Natural killer cell treated with Interleukin-12 subunit alpha and Interleukin-12 subunit beta and Interleukin-15 and Interleukin-18, amount 100 ng/mL, for 72 hours (primary cell): Measurements from ENCODE around the gene MBD4. TPM values are rescaled to one million over a fixed set of nuclear protein-coding genes. Genes with fewer than 3 reads are reported as not detected.

Experiments
- ATAC-seq, 2 donors: fragments of 150-1000 bp; cut with Tn5 transposase in 1 of 2; sonication (Bioruptor Pico), chemical (Tn5 transposase) in 1 of 2; 2 replicates each; pipeline ENCODE4 v1.10.0; 2021
- DNase-seq: peaks from one replicate; pipeline ENCODE4 v3.0.0; 2022; ENCODE audit warnings: low spot score
- H3K27ac Mint-ChIP-seq, 2 donors: 1 replicate in 1 of 2; 2 replicates in 1 of 2; pipeline ENCODE4 v1.8.0; 2022; ENCODE audit warnings: mixed read lengths in 2 of 2, mild to moderate bottlenecking in 1 of 2, moderate library complexity in 1 of 2
- H3K27me3 Mint-ChIP-seq, 2 donors: 1 replicate in 1 of 2; 2 replicates in 1 of 2; pipeline ENCODE4 v1.8.0; 2022; ENCODE audit warnings: mixed read lengths in 2 of 2
- H3K36me3 Mint-ChIP-seq: one replicate; pipeline ENCODE4 v1.8.0; 2022; ENCODE audit warnings: mixed read lengths
- H3K4me1 Mint-ChIP-seq, 2 donors: 1 replicate in 1 of 2; 2 replicates in 1 of 2; pipeline ENCODE4 v1.8.0; 2022; ENCODE audit warnings: low read depth in 2 of 2, mixed read lengths in 2 of 2, mild to moderate bottlenecking in 1 of 2
- H3K4me3 Mint-ChIP-seq: one replicate; pipeline ENCODE4 v1.8.0; 2022; ENCODE audit warnings: mixed read lengths
- H3K9me3 Mint-ChIP-seq: 2 replicates; pipeline ENCODE4 v1.8.0; 2022; ENCODE audit warnings: mixed read lengths
- total RNA-seq, 2 donors: library from RNA; stranded (reverse); gene quantifications; one replicate each; pipeline ENCODE4 v1.2.3, GENCODE V29; 2022

Gene MBD4
- total RNA-seq, 2 donors from 2014 or later = 63.6 to 72.6 TPM

GRCh38 chr3:129449279-129450115 is 9.7 kb upstream of the MBD4 start:
- Mint-ChIP-seq H3K27me3 (no peaks in the 10 kb centered on the region), H3K4me1 (peaks cover 2 to 4% of the 10 kb centered on the region in 2 donors), H3K36me3 (peaks cover 10% of the 10 kb centered on the region), H3K27ac (no peak overlapping the region), H3K4me3 (no peak overlapping the region), H3K9me3 (no peaks in the 10 kb centered on the region)
- DNase-seq (no peak), ATAC-seq (no peak)

- no peak overlapping the region for H3K4me3 Mint-ChIP-seq
- no peak for DNase-seq
- no peaks in the 10 kb centered on the region for H3K27me3 Mint-ChIP-seq
- H3K9me3 Mint-ChIP-seq = no peaks in the 10 kb centered on the region
- peaks cover 8% of the 10 kb centered on the region for H3K36me3 Mint-ChIP-seq
- no peak overlapping the region for H3K27ac Mint-ChIP-seq
- no peak for ATAC-seq
- H3K4me1 Mint-ChIP-seq = peaks cover 2 to 11% of the 10 kb centered on the region in 2 donors
Measured at GRCh38 chr3:129448186-129448895, 8.6 kb upstream of the MBD4 start.

- H3K27ac Mint-ChIP-seq = no peak overlapping the region
- peaks cover 1% of the 10 kb centered on the region for H3K36me3 Mint-ChIP-seq
- H3K27me3 Mint-ChIP-seq = no peaks in the 10 kb centered on the region
Measured at GRCh38 chr3:129446926-129447325, 7.2 kb upstream of the MBD4 start.

GRCh38 chr3:129445471-129445870 is 5.7 kb upstream of the MBD4 start:
- no peaks in the 10 kb centered on the region for H3K27me3 Mint-ChIP-seq
- H3K27ac Mint-ChIP-seq = no peak overlapping the region
- no peak overlapping the region for H3K4me3 Mint-ChIP-seq
- ATAC-seq = no peak
- H3K9me3 Mint-ChIP-seq = no peaks in the 10 kb centered on the region
- DNase-seq = no peak
- H3K36me3 Mint-ChIP-seq = no peaks in the 10 kb centered on the region
- H3K4me1 Mint-ChIP-seq = peaks cover 12 to 31% of the 10 kb centered on the region in 2 donors

More at GRCh38 chr3:129446926-129447325, 7.2 kb upstream of the MBD4 start:
- DNase-seq (no peak), ATAC-seq (no peak)
- peaks cover 2 to 19% of the 10 kb centered on the region in 2 donors for H3K4me1 Mint-ChIP-seq
- H3K9me3 Mint-ChIP-seq = no peaks in the 10 kb centered on the region
- no peak overlapping the region for H3K4me3 Mint-ChIP-seq

GRCh38 chr3:129442947-129443346 is 3.2 kb upstream of the MBD4 start:
- DNase-seq (no peak), ATAC-seq (no peak)
- Mint-ChIP-seq H3K9me3 (no peaks in the 10 kb centered on the region), H3K27me3 (no peaks in the 10 kb centered on the region), H3K4me1 (peaks cover 18 to 40% of the 10 kb centered on the region in 2 donors), H3K36me3 (peaks cover 6% of the 10 kb centered on the region), H3K27ac (peak overlapping the region; percentile 13 to 40), H3K4me3 (peak overlapping the region; percentile 14)

- H3K4me3 Mint-ChIP-seq = peak overlapping the region; percentile 14
- H3K27me3 Mint-ChIP-seq = no peaks in the 10 kb centered on the region
- no peaks in the 10 kb centered on the region for H3K9me3 Mint-ChIP-seq
- peak overlapping the region; percentile 13 to 40 for H3K27ac Mint-ChIP-seq
- peaks cover 10% of the 10 kb centered on the region for H3K36me3 Mint-ChIP-seq
- ATAC-seq (no peak), DNase-seq (no peak)
- peaks cover 23 to 44% of the 10 kb centered on the region in 2 donors for H3K4me1 Mint-ChIP-seq
Measured at GRCh38 chr3:129442486-129442885, 2.7 kb upstream of the MBD4 start.

- H3K4me3 Mint-ChIP-seq = peak overlapping the region; percentile 90
- no peak for DNase-seq
- peak overlapping the region; percentile 84 to 87 for H3K27ac Mint-ChIP-seq
- H3K4me1 Mint-ChIP-seq = peaks cover 26 to 48% of the 10 kb centered on the region in 2 donors
- H3K36me3 Mint-ChIP-seq = peaks cover 13% of the 10 kb centered on the region
- no peak for ATAC-seq
- no peaks in the 10 kb centered on the region for H3K27me3 Mint-ChIP-seq
- no peaks in the 10 kb centered on the region for H3K9me3 Mint-ChIP-seq
Measured at GRCh38 chr3:129441782-129442181, 2.0 kb upstream of the MBD4 start.

- H3K36me3 Mint-ChIP-seq = peaks cover 19% of the 10 kb centered on the region
- DNase-seq = no peak
- H3K27me3 Mint-ChIP-seq = no peaks in the 10 kb centered on the region
- H3K4me1 Mint-ChIP-seq = peaks cover 31 to 54% of the 10 kb centered on the region in 2 donors
- peak overlapping the region; percentile 90 for H3K4me3 Mint-ChIP-seq
- peak overlapping the region; percentile 84 to 87 for H3K27ac Mint-ChIP-seq
- no peaks in the 10 kb centered on the region for H3K9me3 Mint-ChIP-seq
- ATAC-seq = no peak
Measured at GRCh38 chr3:129441215-129441614, 1.5 kb upstream of the MBD4 start.

- Mint-ChIP-seq H3K4me1 (peaks cover 34 to 59% of the 10 kb centered on the region in 2 donors), H3K27ac (peak overlapping the region; percentile 84 to 87), H3K4me3 (peak overlapping the region; percentile 90), H3K9me3 (no peaks in the 10 kb centered on the region), H3K36me3 (peaks cover 22% of the 10 kb centered on the region), H3K27me3 (no peaks in the 10 kb centered on the region)
- no peak for DNase-seq
- peak in 1 of 2 donors; percentile 66 for ATAC-seq
Measured at GRCh38 chr3:129440618-129441190, 956 bp upstream of the MBD4 start.

GRCh38 chr3:129439226-129439816 is 427 bp downstream of the MBD4 start:
- peak overlapping the region; percentile 90 for H3K4me3 Mint-ChIP-seq
- H3K27ac Mint-ChIP-seq = peak overlapping the region; percentile 84 to 87
- H3K4me1 Mint-ChIP-seq = peaks cover 41 to 73% of the 10 kb centered on the region in 2 donors
- no peaks in the 10 kb centered on the region for H3K27me3 Mint-ChIP-seq
- peaks cover 32% of the 10 kb centered on the region for H3K36me3 Mint-ChIP-seq
- no peaks in the 10 kb centered on the region for H3K9me3 Mint-ChIP-seq
- DNase-seq (peak; percentile 66), ATAC-seq (peak in 1 of 2 donors; percentile 11)

- H3K4me1 Mint-ChIP-seq = peaks cover 50 to 62% of the 10 kb centered on the region in 2 donors
- no peaks in the 10 kb centered on the region for H3K27me3 Mint-ChIP-seq
- H3K4me3 Mint-ChIP-seq = peak overlapping the region; percentile 74
- peak overlapping the region; percentile 35 to 53 for H3K27ac Mint-ChIP-seq
- H3K36me3 Mint-ChIP-seq = peaks cover 54% of the 10 kb centered on the region
- no peak for ATAC-seq
- no peaks in the 10 kb centered on the region for H3K9me3 Mint-ChIP-seq
- DNase-seq = no peak
Measured at GRCh38 chr3:129435367-129435766, 4.4 kb downstream of the MBD4 start.

GRCh38 chr3:129434140-129434539 is 5.6 kb downstream of the MBD4 start:
- peaks cover 54% of the 10 kb centered on the region for H3K36me3 Mint-ChIP-seq
- no peak overlapping the region for H3K27ac Mint-ChIP-seq
- ATAC-seq = no peak
- DNase-seq = no peak
- H3K4me1 Mint-ChIP-seq = peaks cover 53 to 65% of the 10 kb centered on the region in 2 donors
- H3K27me3 Mint-ChIP-seq = no peaks in the 10 kb centered on the region
- no peaks in the 10 kb centered on the region for H3K9me3 Mint-ChIP-seq
- H3K4me3 Mint-ChIP-seq = no peak overlapping the region

GRCh38 chr3:129433565-129433964 is 6.2 kb downstream of the MBD4 start:
- H3K27me3 Mint-ChIP-seq = no peaks in the 10 kb centered on the region
- H3K4me1 Mint-ChIP-seq = peaks cover 58 to 70% of the 10 kb centered on the region in 2 donors
- no peaks in the 10 kb centered on the region for H3K9me3 Mint-ChIP-seq
- no peak for ATAC-seq
- H3K36me3 Mint-ChIP-seq = peaks cover 58% of the 10 kb centered on the region
- no peak overlapping the region for H3K4me3 Mint-ChIP-seq
- H3K27ac Mint-ChIP-seq = peak overlapping the region in 1 of 2 donors; percentile 56
- no peak for DNase-seq
